Retina (tissue), 1 donor: Measurements from ENCODE around the gene PHLDA2.
A peak's percentile ranks its signal among the peaks of the same experiment; 100 is the strongest.

Source experiments
- DNase-seq: peaks from one replicate; pipeline ENCODE4 v3.0.0-alpha.2; 2016

Gene PHLDA2

GRCh38 chr11:2928605-2929530 is at the start of gene PHLDA2:
Gene PHLDA2, minus strand, starts transcription at chr11:2929420. Its CDS starts 56 bp downstream, at chr11:2929364.
- peak; percentile 78 for DNase-seq

GRCh38 chr11:2977113-2977512 is 47.9 kb upstream of the PHLDA2 start:
- DNase-seq = no peak

GRCh38 chr11:2976294-2977063 is 47.3 kb upstream of the PHLDA2 start:
- no peak for DNase-seq

GRCh38 chr11:2975594-2975993 is 46.4 kb upstream of the PHLDA2 start:
- no peak for DNase-seq

- no peak for DNase-seq
Observed at GRCh38 chr11:2974272-2974671, 45.1 kb upstream of the PHLDA2 start.

- DNase-seq = no peak
Observed at GRCh38 chr11:2968341-2968900, 39.2 kb upstream of the PHLDA2 start.

- DNase-seq = no peak
Observed at GRCh38 chr11:2964782-2965181, 35.6 kb upstream of the PHLDA2 start.

- no peak for DNase-seq
Observed at GRCh38 chr11:2963761-2964160, 34.5 kb upstream of the PHLDA2 start.

GRCh38 chr11:2963112-2963754 is 34.0 kb upstream of the PHLDA2 start:
- no peak for DNase-seq

- no peak for DNase-seq
Observed at GRCh38 chr11:2961080-2961479, 31.9 kb upstream of the PHLDA2 start.

- DNase-seq = no peak
Observed at GRCh38 chr11:2960139-2960538, 30.9 kb upstream of the PHLDA2 start.

GRCh38 chr11:2958251-2958650 is 29.0 kb upstream of the PHLDA2 start:
- no peak for DNase-seq

GRCh38 chr11:2955906-2956476 is 26.8 kb upstream of the PHLDA2 start:
- no peak for DNase-seq

- DNase-seq = no peak
Observed at GRCh38 chr11:2954263-2954662, 25.0 kb upstream of the PHLDA2 start.

- no peak for DNase-seq
Observed at GRCh38 chr11:2952290-2952689, 23.1 kb upstream of the PHLDA2 start.

GRCh38 chr11:2951231-2952110 is 22.3 kb upstream of the PHLDA2 start:
- DNase-seq = no peak

GRCh38 chr11:2950825-2951224 is 21.6 kb upstream of the PHLDA2 start:
- DNase-seq = no peak

- DNase-seq = no peak
Observed at GRCh38 chr11:2949920-2950319, 20.7 kb upstream of the PHLDA2 start.

GRCh38 chr11:2947744-2948143 is 18.5 kb upstream of the PHLDA2 start:
- DNase-seq = no peak

- no peak for DNase-seq
Observed at GRCh38 chr11:2945757-2946287, 16.6 kb upstream of the PHLDA2 start.

- peak; percentile 72 for DNase-seq
Observed at GRCh38 chr11:2945031-2945756, 16.0 kb upstream of the PHLDA2 start.
